DMS53 treated with DMSO at 0.1 percent for 48 hours (cell line): ENCODE measurements around the gene TRIM48.
"Not testable (repeated sequence)": the region's sequence is repeated elsewhere in the genome, so short reads cannot be mapped to it uniquely, and the experiment has no call there.

Experiments used
- DNase-seq: peaks from one replicate; lab custom pipeline; 2025; ENCODE audit not compliant: unreplicated experiment; lab: John Stamatoyannopoulos, UW

TRIM48 gene

GRCh38 chr11:55261855-55262254, at the start of gene TRIM48:
Gene TRIM48 (plus strand): TSS chr11:55262155. CDS start chr11:55262268, 113 bp downstream.
- not testable (repeated sequence) for DNase-seq

GRCh38 chr11:55238316-55238715, 23.6 kb upstream of the TRIM48 start:
- not testable (repeated sequence) for DNase-seq

- DNase-seq: no peak
Observed at GRCh38 chr11:55263081-55263480, 1.1 kb downstream of the TRIM48 start.
